ENCODE results near the gene CNIH3. TPM values are rescaled to one million over a fixed set of nuclear protein-coding genes. Genes with fewer than 3 reads are reported as not detected.

CNIH3 gene
- total RNA-seq, 6 donors from 2014 or later: 0.39 to 4.2 (median 2.1) TPM

GRCh38 chr1:224782281-224783000 is 166.3 kb downstream of the CNIH3 start:
- Histone ChIP-seq H3K36me3 (no peaks in the 10 kb centered on the region), H3K27ac (no peak overlapping the region), H3K9me3 (no peaks in the 10 kb centered on the region), H3K27me3 (no peaks in the 10 kb centered on the region), H3K4me1 (peaks cover 0 to 3% (median 0%) of the 10 kb centered on the region in 4 donors), H3K4me3 (no peak overlapping the region)
- DNase-seq: no peak
- ATAC-seq (ENCODE audit: low FRiP score in 2 of 2): no peak
- no peak for TF ChIP-seq CTCF (IDR thresholded peaks at IDR 0.05)
- no peak for TF ChIP-seq POLR2AphosphoS5 (IDR thresholded peaks at IDR 0.05)
- no peak for TF ChIP-seq POLR2A (IDR thresholded peaks at IDR 0.05)
- TF ChIP-seq EP300 (IDR thresholded peaks at IDR 0.05): no peak
- 88 to 94% methylated on average over 2 of the region's 2 CpGs for WGBS, 2 donors

DNA sequence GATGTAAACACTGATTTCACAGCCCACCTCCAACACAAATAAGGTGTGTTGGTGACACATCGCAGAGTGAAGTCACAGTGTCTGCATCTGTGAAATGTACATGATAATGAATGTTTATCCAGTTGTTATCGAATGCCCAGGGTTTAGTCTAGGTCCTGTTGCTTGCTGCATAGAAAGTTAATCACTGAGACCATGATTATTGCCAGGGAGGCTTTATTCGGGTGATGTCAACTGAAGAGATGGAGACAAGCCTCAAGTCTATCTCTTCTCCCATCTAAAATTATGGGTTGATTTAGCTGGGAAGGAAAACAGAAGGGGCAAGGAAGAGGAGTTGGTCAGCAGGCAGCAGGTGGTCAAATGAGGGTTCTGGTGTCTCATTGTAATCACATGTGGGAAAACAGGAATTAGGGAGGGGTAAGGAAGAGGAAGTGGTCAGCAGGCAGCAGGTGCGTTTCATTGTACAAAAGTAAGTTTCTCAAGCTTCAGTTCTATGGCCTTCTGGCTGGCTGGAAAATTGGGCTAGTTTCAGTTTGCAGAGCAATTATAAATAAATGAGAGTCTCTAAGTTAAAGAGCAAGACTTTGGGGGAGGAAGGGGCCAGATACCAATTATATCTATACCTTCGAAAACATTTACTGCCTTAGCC is 167.0 kb downstream of the CNIH3 start:
- no peak overlapping the region for H3K27ac ChIP-seq
- no peaks in the 10 kb centered on the region for H3K27me3 ChIP-seq
- DNase-seq (no peak), ATAC-seq (ENCODE audit: low FRiP score in 2 of 2) (no peak)
- peaks cover 0 to 3% (median 0%) of the 10 kb centered on the region in 4 donors for H3K4me1 ChIP-seq
- H3K9me3 ChIP-seq: no peaks in the 10 kb centered on the region
- no peaks in the 10 kb centered on the region for H3K36me3 ChIP-seq
- 62 to 68% methylated on average over 5 of the region's 5 CpGs for WGBS, 2 donors
- H3K4me3 ChIP-seq: no peak overlapping the region
- TF ChIP-seq POLR2A (IDR thresholded peaks at IDR 0.05): no peak
- TF ChIP-seq POLR2AphosphoS5 (IDR thresholded peaks at IDR 0.05): no peak
- no peak for TF ChIP-seq EP300 (IDR thresholded peaks at IDR 0.05)
- TF ChIP-seq CTCF (IDR thresholded peaks at IDR 0.05): no peak

- DNase-seq: no peak
- Histone ChIP-seq H3K9me3 (no peaks in the 10 kb centered on the region), H3K4me3 (no peak overlapping the region), H3K36me3 (no peaks in the 10 kb centered on the region), H3K27me3 (no peaks in the 10 kb centered on the region), H3K27ac (no peak overlapping the region), H3K4me1 (peaks cover 0 to 3% (median 0%) of the 10 kb centered on the region in 4 donors)
- WGBS, 2 donors: 66 to 72% methylated on average over 4 of the region's 4 CpGs
- peak in 1 of 2 donors; percentile 45 for ATAC-seq (ENCODE audit: low FRiP score in 2 of 2)
- no peak for TF ChIP-seq CTCF (IDR thresholded peaks at IDR 0.05)
- TF ChIP-seq EP300 (IDR thresholded peaks at IDR 0.05): no peak
- no peak for TF ChIP-seq POLR2A (IDR thresholded peaks at IDR 0.05)
- no peak for TF ChIP-seq POLR2AphosphoS5 (IDR thresholded peaks at IDR 0.05)
Observed at GRCh38 chr1:224784265-224785039, 168.3 kb downstream of the CNIH3 start.

DNA sequence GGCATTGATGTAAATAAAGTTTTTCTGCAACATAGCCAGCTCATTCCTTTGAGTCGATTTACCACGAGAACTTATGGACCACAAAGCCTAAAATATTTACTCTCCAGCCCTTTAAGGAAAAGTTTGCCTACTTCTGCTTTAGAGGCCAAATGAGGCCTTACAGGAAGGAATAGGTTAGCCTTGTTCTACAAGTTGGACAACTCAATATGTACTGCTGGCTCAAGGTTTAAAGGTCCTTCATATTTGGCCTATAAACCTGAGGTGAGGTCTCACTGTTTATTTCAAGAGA is 168.9 kb downstream of the CNIH3 start:
- H3K4me1 ChIP-seq: peaks cover 0 to 3% (median 0%) of the 10 kb centered on the region in 4 donors
- no peaks in the 10 kb centered on the region for H3K36me3 ChIP-seq
- ATAC-seq (ENCODE audit: low FRiP score in 2 of 2) (no peak), DNase-seq (no peak)
- TF ChIP-seq POLR2A (IDR thresholded peaks at IDR 0.05) (no peak), EP300 (IDR thresholded peaks at IDR 0.05) (no peak), CTCF (IDR thresholded peaks at IDR 0.05) (no peak), POLR2AphosphoS5 (IDR thresholded peaks at IDR 0.05) (no peak)
- H3K27me3 ChIP-seq: no peaks in the 10 kb centered on the region
- 45 to 63% methylated on average over 2 of the region's 2 CpGs for WGBS, 2 donors
- no peak overlapping the region for H3K4me3 ChIP-seq
- H3K9me3 ChIP-seq: no peaks in the 10 kb centered on the region
- H3K27ac ChIP-seq: no peak overlapping the region

Measured in upper lobe of left lung (tissue), 6 donors.